A549 (cell line): ENCODE data around the gene ZNF280C. TPM values are rescaled to one million over a fixed set of nuclear protein-coding genes. Genes with fewer than 3 reads are reported as not detected.

Experiments
- ATAC-seq, 2 experiments: fragments of 200-7000 bp in 1 of 2; fragments of >200 bp in 1 of 2; cut with Nextera tagmentation in 1 of 2; cut with Tn5 transposase in 1 of 2; 3 replicates each; pipeline versions ENCODE4 v1.8.0 to v1.9.1; 2018 to 2020; ENCODE audit warnings: mild to moderate bottlenecking in 1 of 2, moderate library complexity in 1 of 2
- CTCF ChIA-PET: fragments of 300-600 bp; sonication (Branson Sonifier 250); formaldehyde crosslinking; extraction: SDS; loops from one replicate; lab custom pipeline; 2021; ENCODE audit warnings: antibody characterized with exemption, inconsistent platforms; lab: Yijun Ruan, JAX
- POLR2A ChIA-PET: fragments of 350-600 bp; formaldehyde crosslinking; extraction: SDS; loops from one replicate; lab custom pipeline; 2021; ENCODE audit warnings: antibody characterized with exemption, inconsistent platforms; lab: Yijun Ruan, JAX
- DNase-seq, 2 experiments: peaks; one replicate each; pipeline versions ENCODE4 v3.0.0 to v3.0.0-alpha.2; 2011 to 2016; ENCODE audit warnings: low read depth in 1 of 2, low spot score in 1 of 2
- FAIRE-seq: peaks from 2 replicates; lab custom pipeline; 2011; peaks lifted over from hg19 to GRCh38; lab: Jason Lieb, UNC
- H3K27ac ChIP-seq, 2 experiments: fragments of >200 bp; sonication (Bioruptor Twin); formaldehyde crosslinking; 3 replicates each; pipeline ENCODE4 v1.5.1; 2016 to 2017
- H3K4me1 ChIP-seq: fragments of >200 bp; sonication (Bioruptor Twin); formaldehyde crosslinking; 3 replicates; pipeline ENCODE4 v1.6.1; 2016
- H3K4me2 ChIP-seq: fragments of >200 bp; sonication (Bioruptor Twin); formaldehyde crosslinking; 3 replicates; pipeline ENCODE4 v1.6.1; 2016
- H3K4me3 ChIP-seq: fragments of >200 bp; sonication (Bioruptor Twin); formaldehyde crosslinking; 3 replicates; pipeline ENCODE4 v1.5.1; 2016
- H3K9me3 ChIP-seq: fragments of >200 bp; sonication (Bioruptor Twin); formaldehyde crosslinking; 3 replicates; pipeline ENCODE4 v1.6.1; 2016
- CBX2 ChIP-seq: fragments of 200-600 bp; sonication (generic); IDR thresholded peaks from 2 replicates; pipeline ENCODE4 v1.6.1; 2016; ENCODE audit warnings: low read depth, mild to moderate bottlenecking, borderline replicate concordance
- CBX8 ChIP-seq: fragments of 200-600 bp; sonication (generic); IDR thresholded peaks from 2 replicates; pipeline ENCODE4 v1.6.1; 2016
- CEBPB ChIP-seq, 2 experiments: fragments of >200 bp in 1 of 2; sonication (Bioruptor Twin) in 1 of 2; formaldehyde crosslinking in 1 of 2; IDR thresholded peaks; 2 replicates each; pipeline ENCODE4 v1.6.1; 2012 to 2016
- CHD2 ChIP-seq: fragments of 150-350 bp; IDR thresholded peaks from 2 replicates; pipeline ENCODE4 v1.6.1; 2014; ENCODE audit warnings: low read length; ENCODE audit not compliant: partially characterized antibody
- CHD4 ChIP-seq: fragments of 200-600 bp; sonication (generic); IDR thresholded peaks from 2 replicates; pipeline ENCODE4 v1.6.1; 2016; ENCODE audit warnings: antibody characterized with exemption, mild to moderate bottlenecking, borderline replicate concordance
- E2F6 ChIP-seq: IDR thresholded peaks from 2 replicates; pipeline ENCODE4 v1.6.1; 2012; ENCODE audit warnings: low read depth, borderline replicate concordance
- EP300 ChIP-seq, 2 experiments: fragments of >200 bp; sonication (Bioruptor Twin); formaldehyde crosslinking; IDR thresholded peaks; 2 replicates in 1 of 2; 3 replicates in 1 of 2; pipeline ENCODE4 v1.6.1; 2016 to 2017
- ESRRA ChIP-seq: fragments of 150-350 bp; IDR thresholded peaks from 2 replicates; pipeline ENCODE4 v1.6.1; 2014; ENCODE audit warnings: mild to moderate bottlenecking, low read length, borderline replicate concordance
- FOSL2 ChIP-seq, 2 experiments: fragments of 450-650 bp in 1 of 2; fragments of >200 bp in 1 of 2; sonication (Bioruptor Twin) in 1 of 2; formaldehyde crosslinking; IDR thresholded peaks; 2 replicates each; pipeline versions ENCODE4 v1.5.0 to v1.6.1; 2016 to 2020; ENCODE audit warnings: mild to moderate bottlenecking in 1 of 2, moderate library complexity in 1 of 2
- FOXS1 ChIP-seq: fragments of 250-450 bp; sonication (Bioruptor Pico); IDR thresholded peaks from 2 replicates; pipeline ENCODE4 v1.5.0; 2020; ENCODE audit warnings: mild to moderate bottlenecking, moderate library complexity
- GATA3 ChIP-seq: IDR thresholded peaks from 2 replicates; pipeline ENCODE4 v1.6.1; 2012; ENCODE audit warnings: borderline replicate concordance
- HMGXB4 ChIP-seq: fragments of 250-450 bp; sonication (Bioruptor Pico); IDR thresholded peaks from 2 replicates; pipeline ENCODE4 v1.5.0; 2021; ENCODE audit warnings: mild to moderate bottlenecking, moderate library complexity, borderline replicate concordance
- HOXB5 ChIP-seq: fragments of 250-450 bp; sonication (Bioruptor Pico); IDR thresholded peaks from 2 replicates; pipeline ENCODE4 v1.5.0; 2020; ENCODE audit warnings: mild to moderate bottlenecking, moderate library complexity
- JUNB ChIP-seq: fragments of >200 bp; sonication (Bioruptor Twin); formaldehyde crosslinking; IDR thresholded peaks from 2 replicates; pipeline ENCODE4 v1.6.1; 2016
- KDM1A ChIP-seq: fragments of 200-600 bp; sonication (generic); IDR thresholded peaks from 2 replicates; pipeline ENCODE4 v1.6.1; 2016; ENCODE audit warnings: low read depth, mild to moderate bottlenecking
- KDM5A ChIP-seq: fragments of 200-600 bp; sonication (generic); IDR thresholded peaks from 2 replicates; pipeline ENCODE4 v1.6.1; 2016; ENCODE audit warnings: antibody characterized with exemption, mild to moderate bottlenecking
- MAFK ChIP-seq: fragments of 450-650 bp; IDR thresholded peaks from 2 replicates; pipeline ENCODE4 v1.6.1; 2014; ENCODE audit not compliant: partially characterized antibody
- MAZ ChIP-seq: fragments of 150-350 bp; IDR thresholded peaks from 2 replicates; pipeline ENCODE4 v1.6.1; 2014; ENCODE audit warnings: antibody characterized with exemption, low read depth, low read length, borderline replicate concordance
- MYC ChIP-seq: IDR thresholded peaks from 2 replicates; pipeline ENCODE4 v1.6.1; 2012; ENCODE audit warnings: mild to moderate bottlenecking, inconsistent platforms, low read length, improper control_type of control experiment, borderline replicate concordance
- NR3C1 ChIP-seq: fragments of >200 bp; sonication (Bioruptor Twin); formaldehyde crosslinking; IDR thresholded peaks from 3 replicates; pipeline ENCODE4 v1.6.1; 2017
- PBX3 ChIP-seq: IDR thresholded peaks from 2 replicates; pipeline ENCODE4 v1.6.1; 2012
- POLR2A ChIP-seq: IDR thresholded peaks from 2 replicates; pipeline ENCODE4 v1.6.1; 2012; ENCODE audit warnings: mild to moderate bottlenecking, low read length
- POLR2AphosphoS2 ChIP-seq: conservative IDR thresholded peaks from 2 replicates; pipeline ENCODE4 v1.6.1; 2012; ENCODE audit warnings: low read length, improper control_type of control experiment, inconsistent platforms
- SMC3 ChIP-seq: fragments of >200 bp; sonication (Bioruptor Twin); formaldehyde crosslinking; IDR thresholded peaks from 3 replicates; pipeline ENCODE4 v1.6.1; 2018; ENCODE audit warnings: inconsistent platforms
- TFCP2L1 ChIP-seq: fragments of 250-450 bp; sonication (Bioruptor Pico); IDR thresholded peaks from 2 replicates; pipeline ENCODE4 v1.5.0; 2021; ENCODE audit warnings: mild to moderate bottlenecking
- TP53 ChIP-seq: fragments of 250-450 bp; sonication (Bioruptor Pico); IDR thresholded peaks from 2 replicates; pipeline ENCODE4 v1.5.0; 2021; ENCODE audit warnings: mild to moderate bottlenecking, moderate library complexity
- ZC3H11A ChIP-seq: fragments of 450-650 bp; IDR thresholded peaks from 2 replicates; pipeline ENCODE4 v1.6.1; 2014; ENCODE audit warnings: antibody characterized with exemption, mild to moderate bottlenecking
- ZNF302 ChIP-seq: fragments of 250-450 bp; sonication (Bioruptor Pico); IDR thresholded peaks from 2 replicates; pipeline ENCODE4 v1.9.0; 2021; ENCODE audit warnings: inconsistent platforms, mild to moderate bottlenecking, moderate library complexity
- ZSCAN20 ChIP-seq: fragments of 250-450 bp; sonication (Bioruptor Pico); IDR thresholded peaks from 2 replicates; pipeline ENCODE4 v1.8.0; 2022; ENCODE audit warnings: mild to moderate bottlenecking, moderate library complexity
- WGBS: methylation state at CpG from one replicate; pipeline ENCODE4 v1.1.6; 2017; ENCODE audit errors: missing lambda C conversion rate; 5-methylcytosine and 5-hydroxymethylcytosine counted together
- polyA plus RNA-seq, 4 experiments: library from polyadenylated mRNA; depleted of rRNA in 3 of 4; stranded (reverse); fragments of >200 nt; fragmentation: RNase III in 1 of 4; extraction: RNeasy Plus Mini Kit Qiagen cat#74134 plus additional on column Dnase treatment in 1 of 4; gene quantifications; 2 replicates in 3 of 4; 3 replicates in 1 of 4; pipeline ENCODE4 v1.2.3, GENCODE V29; 2011 to 2017
- TF ChIP-seq, protein P1 (sequence below): fragments of >200 bp; sonication (Bioruptor Twin); formaldehyde crosslinking; IDR thresholded peaks from 3 replicates; pipeline ENCODE4 v1.6.1; 2016
- TF ChIP-seq, protein P2 (sequence below): fragments of 250-450 bp; sonication (Bioruptor Pico); IDR thresholded peaks from 2 replicates; pipeline ENCODE4 v1.5.0; 2020; ENCODE audit warnings: low read depth, mild to moderate bottlenecking, moderate library complexity

ZNF280C gene
- polyA plus RNA-seq, 2 of the 4 experiments (the other 2 are of a cell fraction), result 3.9 to 18.8 TPM

DNA sequence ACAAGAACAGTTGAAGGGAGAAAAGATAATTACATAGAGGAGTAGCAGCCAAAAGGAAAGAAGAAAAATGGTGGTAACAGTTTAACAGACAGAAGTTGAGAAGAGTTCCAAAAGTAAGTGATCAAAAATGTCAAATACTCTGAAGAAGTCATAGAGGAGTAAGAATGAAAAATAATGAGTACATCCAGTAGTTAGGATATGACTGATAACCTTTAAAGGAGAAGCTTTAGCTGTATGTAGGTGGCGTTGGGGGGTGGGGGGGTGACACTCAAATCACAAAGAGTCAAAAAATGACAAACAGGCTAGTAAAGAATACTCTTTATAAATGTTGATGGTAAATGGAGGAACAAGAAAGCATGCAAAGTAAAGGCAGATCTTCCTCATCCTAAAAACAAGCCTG is 56.3 kb downstream of the ZNF280C start:
- no peak overlapping the region for H3K4me2 ChIP-seq
- no peak for FAIRE-seq
- H3K4me3 ChIP-seq, result no peak overlapping the region
- ATAC-seq, result no peak
- H3K9me3 ChIP-seq, result no peaks in the 10 kb centered on the region
- DNase-seq, result no peak
- TF ChIP-seq FOSL2 (IDR thresholded peaks at IDR 0.05), result no peak
- TF ChIP-seq FOSL2 (CRISPR knock-in tag; IDR thresholded peaks at IDR 0.05), result no peak
- TF ChIP-seq TFCP2L1 (CRISPR knock-in tag), result no peak
- no peak for TF ChIP-seq ZC3H11A
- TF ChIP-seq JUNB, result no peak
- no peak for TF ChIP-seq HOXB5
- TF ChIP-seq CBX2, result no peak
- TF ChIP-seq SMC3, result no peak
- TF ChIP-seq KDM5A, result no peak
- no peak for TF ChIP-seq CEBPB (IDR thresholded peaks at IDR 0.05)
- TF ChIP-seq PBX3, result no peak
- no peak for TF ChIP-seq MAFK
- no peak for TF ChIP-seq TP53 (CRISPR knock-in tag)
- no peak for TF ChIP-seq KDM1A
- TF ChIP-seq NR3C1, result no peak
- no peak for TF ChIP-seq POLR2AphosphoS2
- no peak for TF ChIP-seq ZSCAN20 (CRISPR knock-in tag)
- TF ChIP-seq CHD2, result no peak
- no peak for TF ChIP-seq HMGXB4 (CRISPR knock-in tag)
- no peaks in the 10 kb centered on the region for H3K4me1 ChIP-seq
- POLR2A ChIA-PET, result no interaction called here
- H3K27ac ChIP-seq, result no peak overlapping the region
- CTCF ChIA-PET, result no interaction called here
- no CpG with 5 or more reads among the region's 1 CpG for WGBS

- no peak for ATAC-seq
Observed at GRCh38 chrX:130211415-130212186, 57.1 kb downstream of the ZNF280C start.

More at GRCh38 chrX:130211415-130212186, 57.1 kb downstream of the ZNF280C start:
- no peak for DNase-seq
- POLR2A ChIA-PET, result no interaction called here
- no peak overlapping the region for H3K27ac ChIP-seq
- H3K9me3 ChIP-seq, result no peaks in the 10 kb centered on the region
- CTCF ChIA-PET, result no interaction called here
- 94% methylated on average over 4 of the region's 4 CpGs for WGBS
- TF ChIP-seq POLR2AphosphoS2 (no peak), CHD2 (no peak), MAZ (no peak), ESRRA (no peak), ZNF302 (CRISPR knock-in tag) (no peak), FOXS1 (CRISPR knock-in tag) (no peak), CHD4 (no peak), PBX3 (no peak), TP53 (CRISPR knock-in tag) (no peak), POLR2A (no peak), EP300 (IDR thresholded peaks at IDR 0.05) (no peak), KDM1A (no peak), E2F6 (no peak), GATA3 (no peak), CBX8 (no peak), MYC (no peak), MAFK (no peak)
- TF ChIP-seq, protein P1, sequence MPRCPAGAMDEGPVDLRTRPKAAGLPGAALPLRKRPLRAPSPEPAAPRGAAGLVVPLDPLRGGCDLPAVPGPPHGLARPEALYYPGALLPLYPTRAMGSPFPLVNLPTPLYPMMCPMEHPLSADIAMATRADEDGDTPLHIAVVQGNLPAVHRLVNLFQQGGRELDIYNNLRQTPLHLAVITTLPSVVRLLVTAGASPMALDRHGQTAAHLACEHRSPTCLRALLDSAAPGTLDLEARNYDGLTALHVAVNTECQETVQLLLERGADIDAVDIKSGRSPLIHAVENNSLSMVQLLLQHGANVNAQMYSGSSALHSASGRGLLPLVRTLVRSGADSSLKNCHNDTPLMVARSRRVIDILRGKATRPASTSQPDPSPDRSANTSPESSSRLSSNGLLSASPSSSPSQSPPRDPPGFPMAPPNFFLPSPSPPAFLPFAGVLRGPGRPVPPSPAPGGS, result no peak
- TF ChIP-seq, protein P2, sequence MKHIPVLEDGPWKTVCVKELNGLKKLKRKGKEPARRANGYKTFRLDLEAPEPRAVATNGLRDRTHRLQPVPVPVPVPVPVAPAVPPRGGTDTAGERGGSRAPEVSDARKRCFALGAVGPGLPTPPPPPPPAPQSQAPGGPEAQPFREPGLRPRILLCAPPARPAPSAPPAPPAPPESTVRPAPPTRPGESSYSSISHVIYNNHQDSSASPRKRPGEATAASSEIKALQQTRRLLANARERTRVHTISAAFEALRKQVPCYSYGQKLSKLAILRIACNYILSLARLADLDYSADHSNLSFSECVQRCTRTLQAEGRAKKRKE (CRISPR knock-in tag), result no peak
- TF ChIP-seq, all 56 proteins: peak for 0
- Histone ChIP-seq H3K4me1 (no peaks in the 10 kb centered on the region), H3K4me2 (no peak overlapping the region), H3K4me3 (no peak overlapping the region)
- FAIRE-seq, result no peak
